Endothelial cell (in vitro differentiated cells): ENCODE data around the gene ERGIC3. TPM values are rescaled to one million over a fixed set of nuclear protein-coding genes. Genes with fewer than 3 reads are reported as not detected.
"Not testable (repeated sequence)": the region's sequence is repeated elsewhere in the genome, so short reads cannot be mapped to it uniquely, and the experiment has no call there.

ENCODE experiments used
- DNase-seq: peaks from one replicate; pipeline ENCODE4 v3.0.0; 2021; ENCODE audit warnings: low spot score
- H3K27ac Mint-ChIP-seq: one replicate; pipeline ENCODE4 v1.8.0; 2021; ENCODE audit warnings: mixed read lengths, inconsistent platforms; ENCODE audit not compliant: unreplicated experiment
- H3K27me3 Mint-ChIP-seq: one replicate; pipeline ENCODE4 v1.8.0; 2021; ENCODE audit warnings: mild to moderate bottlenecking, moderate library complexity, mixed read lengths, inconsistent platforms; ENCODE audit not compliant: unreplicated experiment
- H3K36me3 Mint-ChIP-seq: one replicate; pipeline ENCODE4 v1.8.0; 2021; ENCODE audit warnings: mild to moderate bottlenecking, low read depth, mixed read lengths, inconsistent platforms; ENCODE audit not compliant: unreplicated experiment
- H3K4me1 Mint-ChIP-seq: one replicate; pipeline ENCODE4 v1.8.0; 2021; ENCODE audit warnings: mild to moderate bottlenecking, mixed read lengths, inconsistent platforms; ENCODE audit not compliant: unreplicated experiment
- H3K4me3 Mint-ChIP-seq: one replicate; pipeline ENCODE4 v1.8.0; 2021; ENCODE audit warnings: mild to moderate bottlenecking, mixed read lengths, inconsistent platforms; ENCODE audit not compliant: unreplicated experiment
- H3K9me3 Mint-ChIP-seq: one replicate; pipeline ENCODE4 v1.8.0; 2021; ENCODE audit warnings: mixed read lengths, inconsistent platforms; ENCODE audit not compliant: unreplicated experiment
- CTCF ChIP-seq: fragments of 200-600 bp; sonication (generic); IDR thresholded peaks from one replicate; pipeline ENCODE4 v1.5.0; 2021; ENCODE audit warnings: antibody characterized with exemption; ENCODE audit not compliant: unreplicated experiment
- total RNA-seq: library from RNA; stranded (reverse); fragmentation: NEBNext Ultra II Directional; extraction: Animal tissue kit (Norgen Biotek cat#: 25700); gene quantifications from one replicate; pipeline ENCODE4 v1.2.1, GENCODE V29; 2021; ENCODE audit not compliant: unreplicated experiment

ERGIC3 gene
- total RNA-seq, 1 donor from 2014 or later = 282 TPM

GRCh38 chr20:35546127-35546526 is 4.2 kb downstream of the ERGIC3 start:
- no peak overlapping the region for H3K4me3 Mint-ChIP-seq
- H3K27me3 Mint-ChIP-seq = no peaks in the 10 kb centered on the region
- TF ChIP-seq CTCF = no peak
- no peak overlapping the region for H3K27ac Mint-ChIP-seq
- peaks cover 15% of the 10 kb centered on the region for H3K36me3 Mint-ChIP-seq
- peaks cover 11% of the 10 kb centered on the region for H3K4me1 Mint-ChIP-seq
- H3K9me3 Mint-ChIP-seq = no peaks in the 10 kb centered on the region
- no peak for DNase-seq

- Mint-ChIP-seq H3K9me3 (no peaks in the 10 kb centered on the region), H3K36me3 (peaks cover 15% of the 10 kb centered on the region), H3K27me3 (no peaks in the 10 kb centered on the region), H3K4me1 (peaks cover 4% of the 10 kb centered on the region), H3K4me3 (no peak overlapping the region), H3K27ac (no peak overlapping the region)
- no peak for TF ChIP-seq CTCF
- no peak for DNase-seq
Observed at GRCh38 chr20:35547329-35547728, 5.5 kb downstream of the ERGIC3 start.

- Mint-ChIP-seq H3K27ac (no peak overlapping the region), H3K27me3 (peaks cover 10% of the 10 kb centered on the region), H3K4me3 (no peak overlapping the region), H3K4me1 (no peaks in the 10 kb centered on the region), H3K36me3 (peaks cover 22% of the 10 kb centered on the region), H3K9me3 (no peaks in the 10 kb centered on the region)
- TF ChIP-seq CTCF = no peak
- no peak for DNase-seq
Observed at GRCh38 chr20:35551503-35551902, 9.6 kb downstream of the ERGIC3 start.

- no peak overlapping the region for H3K27ac Mint-ChIP-seq
- H3K27me3 Mint-ChIP-seq = peaks cover 10% of the 10 kb centered on the region
- H3K4me3 Mint-ChIP-seq = no peak overlapping the region
- H3K9me3 Mint-ChIP-seq = no peaks in the 10 kb centered on the region
- TF ChIP-seq CTCF = no peak
- no peak for DNase-seq
- no peaks in the 10 kb centered on the region for H3K4me1 Mint-ChIP-seq
- peaks cover 29% of the 10 kb centered on the region for H3K36me3 Mint-ChIP-seq
Observed at GRCh38 chr20:35552914-35553313, 11.0 kb downstream of the ERGIC3 start.

GRCh38 chr20:35555461-35555860 is 13.6 kb downstream of the ERGIC3 start:
- Mint-ChIP-seq H3K27me3 (peaks cover 10% of the 10 kb centered on the region), H3K36me3 (peaks cover 28% of the 10 kb centered on the region)
- DNase-seq, H3K27ac Mint-ChIP-seq, H3K9me3 Mint-ChIP-seq, H3K4me1 Mint-ChIP-seq, H3K4me3 Mint-ChIP-seq: not testable (repeated sequence)
